ENCODE measurements around the gene AK8.
A peak's percentile ranks its signal among the peaks of the same experiment; 100 is the strongest.
"Not testable (repeated sequence)": the region's sequence is repeated elsewhere in the genome, so short reads cannot be mapped to it uniquely, and the experiment has no call there.

Gene AK8

DNA sequence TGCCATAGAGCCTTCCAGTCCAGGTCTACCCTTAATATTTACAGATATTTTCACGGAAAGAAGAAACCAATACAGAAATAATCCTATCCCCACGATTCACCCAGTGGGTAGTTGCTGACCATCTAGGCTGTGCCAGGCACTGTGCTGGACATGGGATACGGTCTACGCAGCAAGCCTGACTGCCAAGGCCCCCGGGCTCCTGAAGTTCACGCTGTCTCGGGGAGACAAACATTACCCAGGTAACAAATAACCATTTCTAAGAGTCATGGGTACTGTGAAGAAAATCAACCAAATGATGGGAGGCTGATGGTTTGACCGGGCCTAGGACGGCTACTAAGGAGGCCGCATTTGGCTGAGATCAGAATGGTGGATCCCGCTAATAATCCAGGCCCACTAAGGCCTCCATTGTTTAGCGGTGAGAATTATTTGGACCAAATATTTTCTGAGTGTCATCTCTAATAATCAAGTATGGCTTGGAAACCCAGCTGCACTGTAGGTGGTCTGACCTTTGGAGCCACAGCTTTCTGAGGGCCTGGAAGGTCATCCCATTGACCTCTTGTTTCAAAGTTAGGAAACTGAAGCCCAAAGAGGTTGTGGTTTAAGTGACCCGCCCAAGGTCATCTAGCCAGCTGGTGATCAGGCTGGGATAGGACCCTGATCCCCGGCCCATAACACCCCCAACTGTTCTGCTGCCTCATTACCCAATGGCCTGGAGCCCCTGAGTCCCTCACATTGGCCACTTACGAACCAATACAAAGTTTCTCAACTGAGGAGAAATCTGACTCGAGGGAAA is 82.4 kb downstream of the AK8 start:
- no peak for DNase-seq

GRCh38 chr9:132794730-132795380 is 83.2 kb downstream of the AK8 start:
- DNase-seq = peak; percentile 18

DNA sequence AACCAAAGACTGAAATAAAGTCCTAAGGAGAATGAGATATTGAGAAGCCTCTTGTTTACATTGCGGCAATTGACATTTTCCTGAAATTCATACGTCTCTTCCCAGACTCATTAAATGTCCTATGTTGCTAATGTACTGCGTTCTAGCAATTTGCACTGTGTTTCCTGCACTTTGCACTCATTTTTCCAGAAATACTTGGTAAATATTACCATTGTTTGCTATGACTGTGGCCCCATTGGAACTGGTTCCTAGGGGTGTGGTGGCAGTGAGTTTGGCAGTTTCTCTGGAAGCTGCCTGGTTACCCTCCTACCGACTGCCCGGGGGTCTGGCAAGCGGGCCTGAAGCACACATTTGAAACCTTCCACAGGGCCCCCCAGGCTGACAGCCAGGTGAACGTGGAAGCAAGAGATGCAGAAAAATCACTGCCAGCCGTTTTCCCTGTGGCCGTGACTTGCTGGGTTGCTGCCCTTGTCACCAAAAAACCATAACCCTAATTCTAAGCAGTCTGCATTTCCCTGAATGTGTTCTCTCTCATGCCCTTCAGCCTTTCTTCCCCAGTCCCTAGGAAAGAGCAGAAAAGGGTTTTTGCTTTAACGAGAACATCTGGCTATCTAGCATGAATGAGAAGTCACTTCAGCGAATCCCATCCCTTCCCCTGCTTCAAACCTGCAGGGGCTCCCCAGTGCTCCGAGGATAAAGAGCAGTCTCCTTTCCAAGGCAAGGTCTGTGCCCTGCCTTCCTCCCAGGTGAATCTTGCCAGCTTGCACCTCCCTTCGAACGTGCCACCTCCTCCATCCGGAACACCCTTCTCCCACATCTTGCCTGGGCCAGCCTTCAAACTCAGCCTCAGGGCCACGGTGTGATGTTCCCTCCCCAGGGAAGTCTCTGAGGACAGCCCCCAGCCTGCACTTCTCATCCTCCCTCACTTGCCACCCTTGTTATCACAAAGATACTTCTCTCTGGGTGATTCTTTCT is 84.2 kb downstream of the AK8 start:
- DNase-seq = no peak

GRCh38 chr9:132792547-132792946 is 85.5 kb downstream of the AK8 start:
- no peak for DNase-seq

- DNase-seq = no peak
These were observed 86.3 kb downstream of the AK8 start for GRCh38 chr9:132791699-132792240.

GRCh38 chr9:132789719-132790118 is 88.4 kb downstream of the AK8 start:
- no peak for DNase-seq

DNA sequence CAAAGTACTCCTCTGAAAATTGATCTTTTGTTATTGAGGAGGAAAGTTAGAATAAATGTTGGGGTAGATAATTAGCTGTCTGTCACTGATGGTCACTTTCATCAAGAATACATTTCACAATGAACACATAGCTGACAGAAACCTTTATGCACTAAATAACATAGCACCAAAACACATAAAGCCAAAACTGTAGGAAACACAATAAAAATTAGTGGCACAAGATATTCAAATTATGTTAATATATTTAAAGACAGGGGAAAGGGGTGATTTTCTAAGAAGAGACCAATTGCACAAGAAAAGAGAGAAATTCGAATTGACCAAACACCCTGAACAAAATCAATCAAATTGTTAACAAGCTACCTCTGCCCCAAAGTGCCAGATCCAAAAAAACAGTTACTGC is 89.7 kb downstream of the AK8 start:
- no peak for DNase-seq

- DNase-seq = no peak
These were observed 90.3 kb downstream of the AK8 start for GRCh38 chr9:132787748-132788159.

GRCh38 chr9:132784286-132784830 is 93.7 kb downstream of the AK8 start:
- DNase-seq = no peak

DNA sequence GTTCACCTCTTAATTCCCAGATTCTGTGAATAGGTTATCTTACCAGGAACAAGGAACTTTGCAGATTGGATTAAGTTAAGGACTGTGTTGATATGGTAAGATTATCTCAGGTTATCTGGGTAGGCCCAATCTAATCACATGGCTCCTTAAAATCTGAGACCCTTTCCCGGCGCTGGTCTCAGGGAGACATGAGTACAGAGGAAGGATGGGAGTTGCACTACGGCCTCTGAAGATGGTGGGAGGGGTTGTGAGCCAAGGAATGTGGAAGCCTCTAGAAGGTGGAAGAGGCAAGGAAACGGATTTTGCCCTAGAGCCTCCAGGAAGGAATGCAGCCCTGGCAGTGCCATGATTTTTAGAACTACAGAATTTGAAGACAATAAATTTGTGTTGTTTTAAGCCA is 95.1 kb downstream of the AK8 start:
- no peak for DNase-seq

GRCh38 chr9:132782037-132782436 is 96.0 kb downstream of the AK8 start:
- no peak for DNase-seq

DNA sequence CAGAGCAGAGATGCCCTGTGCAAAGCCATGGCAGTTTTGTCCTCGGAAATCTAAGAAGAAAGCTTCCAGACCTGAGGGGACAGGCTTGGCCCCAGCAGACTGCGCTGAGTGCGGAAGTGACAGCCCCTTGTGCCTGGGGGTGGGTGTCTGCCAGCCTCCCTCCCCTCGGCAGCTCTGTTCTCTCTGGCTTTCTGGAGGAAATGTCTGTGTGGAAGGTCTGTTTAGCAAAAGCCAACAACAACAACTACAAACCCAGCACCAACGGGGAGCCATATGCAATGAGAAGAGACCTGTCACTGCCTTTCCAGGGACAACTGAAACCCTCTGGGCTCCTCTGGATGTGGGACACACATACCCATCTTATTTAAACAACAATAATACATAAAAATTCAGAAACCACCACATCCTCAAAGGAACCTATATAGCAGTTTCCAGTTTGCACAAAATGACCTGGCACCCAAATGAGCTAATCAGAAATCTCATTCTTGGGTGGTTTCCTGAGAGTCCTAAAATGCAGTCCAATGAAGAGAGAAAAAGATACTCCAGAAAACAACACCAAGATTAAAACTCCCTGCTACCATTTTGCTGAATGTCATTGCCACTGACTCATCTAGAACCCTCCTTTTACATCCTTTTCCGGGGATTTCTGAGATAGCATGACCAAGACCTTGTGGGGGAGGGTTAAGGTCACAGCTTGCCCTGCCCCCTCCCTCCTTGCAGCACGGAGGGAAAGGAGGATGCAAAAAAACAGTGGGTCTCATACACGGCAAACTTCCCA is 97.7 kb downstream of the AK8 start:
- no peak for DNase-seq

DNA sequence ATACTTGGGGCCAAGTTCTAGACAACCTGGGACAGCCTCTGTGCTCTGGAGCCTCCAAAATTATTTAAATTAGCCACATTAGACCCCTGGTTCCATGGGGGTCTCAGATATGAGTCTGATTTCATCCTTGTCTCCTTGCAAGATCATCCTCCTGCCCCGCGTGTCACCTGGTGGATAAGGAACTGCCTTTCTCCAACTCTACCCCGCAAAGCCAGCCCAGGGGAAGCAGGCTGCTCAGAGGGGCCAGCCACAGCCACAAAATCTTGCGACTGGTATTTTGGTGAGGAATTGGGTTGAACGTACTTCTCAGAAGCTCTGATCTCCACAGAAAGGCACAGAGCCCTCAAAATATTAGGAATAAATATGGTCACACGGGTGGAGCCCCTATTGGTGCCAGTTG is 101.2 kb downstream of the AK8 start:
- no peak for DNase-seq

DNA sequence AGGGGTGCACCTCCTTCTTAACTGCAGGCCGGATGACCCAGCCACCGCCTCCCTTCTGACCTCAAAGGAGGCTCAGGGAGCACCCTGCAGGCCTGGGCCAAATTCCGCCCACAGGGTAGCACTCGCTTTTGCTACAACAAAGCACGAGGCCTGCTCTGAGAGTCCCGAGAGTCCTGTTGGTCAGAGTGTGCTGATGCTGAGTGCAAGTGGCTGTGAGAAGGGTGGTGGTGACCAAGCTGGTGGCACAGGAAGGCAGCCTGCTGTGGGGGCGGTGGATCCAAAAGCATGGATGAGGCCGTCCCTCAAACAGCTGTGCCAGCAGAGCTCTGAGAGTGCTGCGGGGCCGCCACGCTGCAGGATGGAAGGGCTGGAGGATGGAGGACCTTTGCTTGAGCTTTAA is 101.8 kb downstream of the AK8 start:
- DNase-seq = no peak

DNA sequence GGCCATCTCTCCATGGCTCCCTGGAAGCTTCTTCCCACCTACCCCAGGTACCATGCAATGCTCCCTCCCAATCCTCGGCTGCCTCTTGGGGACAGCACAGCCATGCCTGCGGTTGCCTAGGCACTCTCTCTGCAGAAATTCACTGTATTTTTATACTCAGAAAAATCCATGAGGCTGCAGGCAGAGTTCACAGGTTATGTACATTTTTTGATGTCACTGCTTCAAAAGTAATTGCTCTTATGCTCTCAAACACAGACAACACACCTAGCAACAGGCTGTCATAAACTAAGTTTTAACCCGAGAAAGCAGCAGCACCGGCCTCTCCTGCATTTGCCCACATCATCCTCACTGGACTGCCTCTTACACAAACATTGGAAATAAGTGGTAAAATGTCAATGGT is 102.4 kb downstream of the AK8 start:
- no peak for DNase-seq

- DNase-seq = no peak
These were observed 103.2 kb downstream of the AK8 start for GRCh38 chr9:132774886-132775285.

- no peak for DNase-seq
These were observed 104.2 kb downstream of the AK8 start for GRCh38 chr9:132773764-132774339.

- no peak for DNase-seq
These were observed 105.0 kb downstream of the AK8 start for GRCh38 chr9:132773093-132773492.

DNA sequence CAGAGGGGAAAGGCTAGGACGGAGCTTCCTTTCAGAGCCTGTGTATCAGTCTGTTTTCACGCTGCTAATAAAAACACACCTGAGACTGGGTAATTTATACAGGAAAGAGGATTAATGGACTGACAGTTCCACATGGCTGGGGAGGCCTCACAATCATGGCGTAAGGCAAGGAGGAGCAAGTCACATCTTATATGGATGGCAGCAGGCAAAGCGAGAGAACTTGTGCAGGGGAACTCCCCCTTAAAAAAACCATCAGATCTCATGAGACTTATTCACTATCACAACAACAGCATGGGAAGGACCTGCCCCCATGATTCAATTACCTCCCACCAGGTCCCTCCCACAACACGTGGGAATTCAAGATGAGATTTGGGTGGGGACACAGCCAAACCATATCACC is 106.3 kb downstream of the AK8 start:
- not testable (repeated sequence) for DNase-seq

DNA sequence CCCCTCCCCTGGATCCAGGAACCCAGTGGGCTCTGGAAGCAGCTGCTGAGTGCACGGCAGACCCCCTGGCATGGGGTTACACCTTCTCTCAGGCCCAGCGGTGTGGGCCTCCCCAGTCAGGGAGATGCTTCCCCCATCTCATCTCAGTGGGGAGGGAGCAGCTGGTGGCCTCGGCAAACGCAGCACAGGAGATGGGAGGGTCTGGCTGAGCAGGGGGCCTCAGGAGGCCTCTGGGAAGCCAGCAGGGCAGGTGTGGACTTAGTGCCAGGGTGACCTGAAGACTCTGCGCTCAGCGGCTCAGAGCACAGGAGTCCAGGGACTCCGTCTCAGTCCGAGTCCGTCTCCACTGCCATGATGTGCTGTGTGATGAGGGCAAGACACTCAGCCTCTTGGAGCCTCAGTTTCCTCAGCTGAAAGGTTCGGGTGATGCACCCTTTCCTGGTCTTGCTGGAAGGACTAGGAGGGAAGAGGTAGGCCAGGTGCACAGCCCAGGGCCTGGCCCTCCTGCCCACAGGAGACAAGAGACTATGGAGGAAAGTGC is 107.2 kb downstream of the AK8 start:
- no peak for DNase-seq

All from NCI-H1092 treated with DMSO at 0.1 percent for 48 hours (cell line).